Kidney (tissue), 14 donors: Measurements from ENCODE around the gene GPRASP3. TPM values are rescaled to one million over a fixed set of nuclear protein-coding genes. Genes with fewer than 3 reads are reported as not detected.

Experiments used
- DNase-seq, 5 donors: peaks; one replicate each; pipeline ENCODE4 v3.0.0-alpha.2; 2013 to 2020
- FAIRE-seq: peaks from 2 replicates; lab custom pipeline; 2012; peaks lifted over from hg19 to GRCh38; lab: Jason Lieb, UNC
- H3K27ac ChIP-seq, 2 donors: one replicate each; pipeline ENCODE4 v1.7.0; 2013; ENCODE audit warnings: low read depth in 2 of 2, low read length in 2 of 2, inconsistent platforms in 1 of 2
- H3K27me3 ChIP-seq: one replicate; pipeline ENCODE4 v1.7.1; 2013; ENCODE audit warnings: low read length, inconsistent platforms; ENCODE audit not compliant: control insufficient read depth, insufficient read depth
- H3K36me3 ChIP-seq, 3 donors: one replicate each; pipeline versions ENCODE4 v1.7.0 to v1.7.1; 2013; ENCODE audit warnings: low read length in 3 of 3, control low read depth in 1 of 3, inconsistent platforms in 1 of 3; ENCODE audit not compliant: insufficient read depth in 3 of 3, control insufficient read depth in 2 of 3
- H3K4me1 ChIP-seq, 3 donors: one replicate each; pipeline versions ENCODE4 v1.7.0 to v1.7.1; 2013; ENCODE audit warnings: low read length in 3 of 3, inconsistent platforms in 1 of 3, low read depth in 1 of 3; ENCODE audit not compliant: control insufficient read depth in 2 of 3, insufficient read depth in 2 of 3
- H3K4me3 ChIP-seq, 3 donors: one replicate each; pipeline versions ENCODE4 v1.7.0 to v1.8.1; 2013; ENCODE audit warnings: low read length in 3 of 3, control low read depth in 1 of 3, inconsistent platforms in 1 of 3
- H3K9ac ChIP-seq, 3 donors: one replicate each; pipeline versions ENCODE4 v1.7.0 to v1.7.1; 2013; ENCODE audit warnings: low read length in 3 of 3, control low read depth in 1 of 3, inconsistent platforms in 1 of 3
- H3K9me3 ChIP-seq, 3 donors: one replicate each; pipeline versions ENCODE4 v1.7.0 to v1.7.1; 2013; ENCODE audit warnings: low read length in 3 of 3, control low read depth in 1 of 3, inconsistent platforms in 1 of 3; ENCODE audit not compliant: control insufficient read depth in 2 of 3, insufficient read depth in 1 of 3
- intact Hi-C: fragments of 100-400 bp; cut with DNase I; formaldehyde crosslinking; loops from one replicate; pipeline ENCODE4 v1.11.1; 2022
- polyA plus RNA-seq: library from polyadenylated mRNA; stranded (reverse); fragments of 350-450 nt; fragmentation: Illumina TruSeq; extraction: RNeasy Lipid Tissue Mini Kit (QIAGEN cat#74804); gene quantifications from one replicate; pipeline ENCODE4 v1.2.3, GENCODE V29; 2014; ENCODE audit warnings: low read depth, low replicate concordance; ENCODE audit not compliant: insufficient read depth
- total RNA-seq: library from RNA; stranded (reverse); fragmentation: NEBNext Ultra II Directional; extraction: Animal tissue kit (Norgen Biotek cat#: 25700); gene quantifications from one replicate; pipeline ENCODE4 v1.2.1, GENCODE V29; 2021
- TF ChIP-seq, protein P1 (sequence below): IDR thresholded peaks from 3 replicates; pipeline ENCODE4 v1.5.1; 2012; ENCODE audit warnings: mild to moderate bottlenecking, moderate library complexity, borderline replicate concordance; ENCODE audit not compliant: insufficient read depth; ENCODE audit errors: extremely low read depth
- donor health status: control.
- donor health status: control.
- donor health status: control.
- donor health status: control.
- donor health status: control.
- donor health status: DM: yes; HTN: yes; CAD: no.
- donor health status: Normal renal cell carcinoma (clear cell type).

Gene GPRASP3
- total and polyA plus RNA-seq, 2 donors from 2014 or later: 4.3 to 4.5 TPM

DNA sequence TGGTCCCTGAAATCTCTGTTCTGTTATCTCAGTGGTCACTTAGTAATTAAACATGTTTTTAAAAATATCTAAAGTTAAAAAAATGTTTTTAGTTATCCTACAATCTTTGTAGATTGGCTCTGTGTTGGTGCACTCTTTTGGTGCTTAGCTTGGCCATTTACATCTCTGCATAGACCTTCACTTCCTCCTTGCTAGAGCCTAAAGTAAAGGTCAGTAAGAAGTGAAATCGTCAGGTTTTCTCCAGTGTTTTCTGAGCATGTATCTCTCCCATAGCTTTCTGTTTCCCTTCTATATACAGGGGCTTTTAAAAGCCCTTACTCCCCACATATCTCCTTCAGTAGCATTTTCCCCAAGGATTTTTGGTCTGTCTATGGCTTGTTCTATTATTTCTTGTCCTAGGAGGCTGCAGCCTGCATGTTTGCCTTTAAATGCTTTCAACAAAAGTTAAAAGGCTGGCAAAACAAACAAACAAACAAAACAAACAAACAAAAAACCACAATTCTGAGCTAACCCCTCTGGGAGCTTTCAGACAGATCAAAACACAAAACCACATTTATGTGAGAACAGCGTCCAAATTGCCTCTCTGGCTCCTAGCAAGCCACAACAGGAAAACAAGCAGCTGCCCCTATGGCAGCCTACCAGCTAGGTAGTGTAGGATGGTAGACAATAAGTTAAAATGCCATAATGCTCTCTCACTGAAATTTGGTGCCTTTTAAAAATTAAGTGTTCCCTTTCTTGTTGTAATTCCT is 35.6 kb upstream of the GPRASP3 start:
- H3K9me3 ChIP-seq: peaks cover 0 to 7% (median 0%) of the 10 kb centered on the region in 3 donors
- DNase-seq (no peak), FAIRE-seq (no peak)
- intact Hi-C loops: no loop called here
- no peak overlapping the region for H3K9ac ChIP-seq
- no peaks in the 10 kb centered on the region for H3K4me1 ChIP-seq
- H3K36me3 ChIP-seq: no peaks in the 10 kb centered on the region
- H3K4me3 ChIP-seq: no peak overlapping the region
- no peaks in the 10 kb centered on the region for H3K27me3 ChIP-seq
- TF ChIP-seq, protein P1, sequence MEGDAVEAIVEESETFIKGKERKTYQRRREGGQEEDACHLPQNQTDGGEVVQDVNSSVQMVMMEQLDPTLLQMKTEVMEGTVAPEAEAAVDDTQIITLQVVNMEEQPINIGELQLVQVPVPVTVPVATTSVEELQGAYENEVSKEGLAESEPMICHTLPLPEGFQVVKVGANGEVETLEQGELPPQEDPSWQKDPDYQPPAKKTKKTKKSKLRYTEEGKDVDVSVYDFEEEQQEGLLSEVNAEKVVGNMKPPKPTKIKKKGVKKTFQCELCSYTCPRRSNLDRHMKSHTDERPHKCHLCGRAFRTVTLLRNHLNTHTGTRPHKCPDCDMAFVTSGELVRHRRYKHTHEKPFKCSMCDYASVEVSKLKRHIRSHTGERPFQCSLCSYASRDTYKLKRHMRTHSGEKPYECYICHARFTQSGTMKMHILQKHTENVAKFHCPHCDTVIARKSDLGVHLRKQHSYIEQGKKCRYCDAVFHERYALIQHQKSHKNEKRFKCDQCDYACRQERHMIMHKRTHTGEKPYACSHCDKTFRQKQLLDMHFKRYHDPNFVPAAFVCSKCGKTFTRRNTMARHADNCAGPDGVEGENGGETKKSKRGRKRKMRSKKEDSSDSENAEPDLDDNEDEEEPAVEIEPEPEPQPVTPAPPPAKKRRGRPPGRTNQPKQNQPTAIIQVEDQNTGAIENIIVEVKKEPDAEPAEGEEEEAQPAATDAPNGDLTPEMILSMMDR: no peak
- H3K27ac ChIP-seq: no peak overlapping the region

GRCh38 chrX:102694749-102695148 is 25.8 kb upstream of the GPRASP3 start:
- DNase-seq (no peak), FAIRE-seq (no peak)
- no peaks in the 10 kb centered on the region for H3K4me1 ChIP-seq
- H3K9me3 ChIP-seq: no peaks in the 10 kb centered on the region
- no peak overlapping the region for H3K4me3 ChIP-seq
- no peak overlapping the region for H3K9ac ChIP-seq
- no peak overlapping the region for H3K27ac ChIP-seq
- TF ChIP-seq, protein P1: no peak
- no peaks in the 10 kb centered on the region for H3K27me3 ChIP-seq
- H3K36me3 ChIP-seq: no peaks in the 10 kb centered on the region
- intact Hi-C loops: no loop called here

DNA sequence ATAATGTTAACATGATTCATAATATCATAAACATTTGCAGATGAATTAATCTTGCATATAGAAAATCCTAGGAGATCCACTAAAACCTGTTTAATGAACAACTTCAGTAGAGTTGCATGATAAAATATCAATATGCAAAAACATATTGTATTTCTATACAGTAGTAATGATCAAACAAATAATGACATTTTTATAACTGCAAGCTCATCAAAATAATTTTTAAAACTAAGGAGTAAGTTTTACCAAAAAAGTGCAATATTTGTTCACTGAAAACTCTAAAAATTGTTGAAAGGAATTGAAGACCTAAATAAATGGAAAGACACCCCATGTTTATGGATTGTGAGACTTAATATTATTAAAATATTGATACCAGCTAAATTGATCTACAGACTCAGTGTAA is 24.2 kb upstream of the GPRASP3 start:
- TF ChIP-seq, protein P1: no peak
- no peak for DNase-seq
- Histone ChIP-seq H3K36me3 (no peaks in the 10 kb centered on the region), H3K27ac (no peak overlapping the region), H3K9ac (no peak overlapping the region), H3K27me3 (no peaks in the 10 kb centered on the region), H3K4me1 (no peaks in the 10 kb centered on the region), H3K4me3 (no peak overlapping the region), H3K9me3 (no peaks in the 10 kb centered on the region)
- FAIRE-seq: no peak
- intact Hi-C loops: no loop called here

DNA sequence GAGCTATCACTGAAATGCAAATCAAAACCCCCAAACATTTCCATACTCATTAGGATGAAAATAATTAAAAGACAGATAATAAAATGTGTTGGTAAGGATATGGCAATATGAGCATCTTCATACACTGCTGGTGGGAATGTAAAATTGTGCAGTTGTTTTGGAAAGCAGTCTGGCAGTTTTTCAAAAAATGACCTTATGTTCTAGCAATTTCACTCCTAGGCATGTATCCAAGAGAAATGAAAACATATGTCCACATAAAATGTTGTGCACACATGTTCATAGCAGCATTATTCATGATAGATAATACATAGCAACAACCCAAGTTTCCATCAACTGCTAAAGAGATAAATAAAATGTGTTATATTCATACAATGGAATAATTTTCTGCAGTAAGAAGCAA is 23.0 kb upstream of the GPRASP3 start:
- DNase-seq (peak in 1 of 5 donors; percentile 34), FAIRE-seq (peak; percentile 8)
- intact Hi-C loops: no loop called here

More for the DNA sequence above, 23.0 kb upstream of the GPRASP3 start:
- H3K9me3 ChIP-seq: no peaks in the 10 kb centered on the region
- H3K27ac ChIP-seq: no peak overlapping the region
- no peaks in the 10 kb centered on the region for H3K4me1 ChIP-seq
- H3K36me3 ChIP-seq: no peaks in the 10 kb centered on the region
- H3K4me3 ChIP-seq: no peak overlapping the region
- H3K27me3 ChIP-seq: no peaks in the 10 kb centered on the region
- TF ChIP-seq, protein P1: no peak
- no peak overlapping the region for H3K9ac ChIP-seq
